HEK293 (cell line): ENCODE measurements around the gene TACC2.

Experiments used
- ELK4 ChIP-seq: IDR thresholded peaks from 2 replicates; pipeline ENCODE4 v1.6.1; 2011; ENCODE audit warnings: mild to moderate bottlenecking, low read depth, low read length, borderline replicate concordance
- REST ChIP-seq: fragments of 450-650 bp; formaldehyde crosslinking; IDR thresholded peaks from 2 replicates; pipeline ENCODE4 v1.5.1; 2016; ENCODE audit warnings: missing biosample characterization, missing genetic modification characterization
- ZBTB44 ChIP-seq: fragments of 450-650 bp; IDR thresholded peaks from 2 replicates; pipeline ENCODE4 v1.5.1; 2018; ENCODE audit warnings: missing biosample characterization, mild to moderate bottlenecking, missing genetic modification characterization

- TF ChIP-seq ELK4 = no peak
- TF ChIP-seq REST (tag by site-specific recombination) = no peak
- TF ChIP-seq ZBTB44 (tag by site-specific recombination) = no peak
Observed at GRCh38 chr10:122172361-122173008, 183.5 kb downstream of the TACC2 start.
